Suprapubic skin (tissue), 4 donors: ENCODE data around the gene CNBP. TPM values are rescaled to one million over a fixed set of nuclear protein-coding genes. Genes with fewer than 3 reads are reported as not detected.

Experiments
- DNase-seq, 2 donors: peaks; one replicate each; pipeline ENCODE4 v3.0.0-alpha.2; 2019; ENCODE audit warnings: low spot score in 2 of 2
- H3K27ac ChIP-seq: fragments of 200-600 bp; sonication (generic); one replicate; pipeline ENCODE4 v1.5.1; 2019
- H3K27me3 ChIP-seq: fragments of 200-600 bp; sonication (generic); one replicate; pipeline ENCODE4 v1.5.1; 2019
- H3K36me3 ChIP-seq: fragments of 200-600 bp; sonication (generic); one replicate; pipeline ENCODE4 v1.5.1; 2019
- H3K4me1 ChIP-seq: fragments of 200-600 bp; sonication (generic); one replicate; pipeline ENCODE4 v1.5.1; 2019
- H3K4me3 ChIP-seq: fragments of 200-600 bp; sonication (generic); one replicate; pipeline ENCODE4 v1.5.1; 2019; ENCODE audit warnings: mild to moderate bottlenecking
- H3K9me3 ChIP-seq: fragments of 200-600 bp; sonication (generic); one replicate; pipeline ENCODE4 v1.5.1; 2019
- EP300 ChIP-seq: sonication (generic); formaldehyde crosslinking; IDR thresholded peaks from one replicate; pipeline ENCODE4 v1.6.1; 2017; ENCODE audit warnings: antibody characterized with exemption
- POLR2A ChIP-seq, 2 donors: fragments of 450-650 bp; IDR thresholded peaks; one replicate each; pipeline ENCODE4 v1.6.1; 2017; ENCODE audit warnings: antibody characterized with exemption in 2 of 2, mild to moderate bottlenecking in 2 of 2, moderate library complexity in 2 of 2
- POLR2AphosphoS5 ChIP-seq, 3 donors: sonication (generic); formaldehyde crosslinking; IDR thresholded peaks; one replicate each; pipeline ENCODE4 v1.6.1; 2017; ENCODE audit warnings: antibody characterized with exemption in 3 of 3
- WGBS: methylation state at CpG from one replicate; pipeline ENCODE4 v1.1.5; 2018; 5-methylcytosine and 5-hydroxymethylcytosine counted together
- total RNA-seq, 4 donors: library from RNA; depleted of rRNA; stranded (reverse); fragments of >200 nt; gene quantifications; one replicate each; pipeline ENCODE4 v1.1.0, GENCODE V29; 2016
- TF ChIP-seq, protein P1 (sequence below), 2 donors: fragments of 200-600 bp in 1 of 2; fragments of 450-650 bp in 1 of 2; sonication (generic) in 1 of 2; IDR thresholded peaks; one replicate each; pipeline ENCODE4 v1.5.1; 2016 to 2019; ENCODE audit warnings: antibody characterized with exemption in 2 of 2, mild to moderate bottlenecking in 1 of 2, moderate library complexity in 1 of 2

CNBP gene
- total RNA-seq, 4 donors from 2014 or later, result 361 to 504 (median 408) TPM

DNA sequence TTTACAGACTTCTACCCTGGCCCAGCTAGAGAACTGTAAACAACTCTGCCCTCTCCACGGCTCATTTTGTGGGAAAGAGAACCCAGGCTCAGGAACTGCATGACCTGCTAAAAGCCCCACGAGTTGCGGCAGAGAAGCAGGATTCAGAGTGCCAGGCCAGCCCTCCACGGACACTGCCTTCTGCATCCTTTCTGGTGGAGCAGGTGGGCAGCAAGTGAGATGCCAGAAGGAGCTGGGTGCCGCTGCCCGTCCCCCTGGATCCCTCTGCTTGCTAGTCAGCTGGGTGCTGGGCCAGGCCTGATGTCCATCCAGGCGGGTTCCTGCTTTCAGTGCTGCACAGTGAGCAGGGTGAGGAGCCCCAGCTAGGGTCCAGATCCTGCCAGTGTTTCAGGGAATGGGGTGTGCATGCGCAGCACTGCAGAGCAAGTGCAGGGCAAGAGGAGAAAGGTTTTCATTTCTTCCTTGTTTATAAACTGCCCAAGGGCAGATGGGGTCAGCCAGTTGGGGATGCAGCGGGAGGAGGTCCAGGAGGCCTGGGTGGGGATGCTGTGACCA, 56.9 kb downstream of the CNBP start:
- no peak overlapping the region for H3K4me3 ChIP-seq
- H3K36me3 ChIP-seq, result peaks cover 53% of the 10 kb centered on the region
- peaks cover 8% of the 10 kb centered on the region for H3K4me1 ChIP-seq
- TF ChIP-seq EP300 (no peak), POLR2AphosphoS5 (IDR thresholded peaks at IDR 0.05) (no peak), POLR2A (IDR thresholded peaks at IDR 0.05) (no peak)
- TF ChIP-seq, protein P1, sequence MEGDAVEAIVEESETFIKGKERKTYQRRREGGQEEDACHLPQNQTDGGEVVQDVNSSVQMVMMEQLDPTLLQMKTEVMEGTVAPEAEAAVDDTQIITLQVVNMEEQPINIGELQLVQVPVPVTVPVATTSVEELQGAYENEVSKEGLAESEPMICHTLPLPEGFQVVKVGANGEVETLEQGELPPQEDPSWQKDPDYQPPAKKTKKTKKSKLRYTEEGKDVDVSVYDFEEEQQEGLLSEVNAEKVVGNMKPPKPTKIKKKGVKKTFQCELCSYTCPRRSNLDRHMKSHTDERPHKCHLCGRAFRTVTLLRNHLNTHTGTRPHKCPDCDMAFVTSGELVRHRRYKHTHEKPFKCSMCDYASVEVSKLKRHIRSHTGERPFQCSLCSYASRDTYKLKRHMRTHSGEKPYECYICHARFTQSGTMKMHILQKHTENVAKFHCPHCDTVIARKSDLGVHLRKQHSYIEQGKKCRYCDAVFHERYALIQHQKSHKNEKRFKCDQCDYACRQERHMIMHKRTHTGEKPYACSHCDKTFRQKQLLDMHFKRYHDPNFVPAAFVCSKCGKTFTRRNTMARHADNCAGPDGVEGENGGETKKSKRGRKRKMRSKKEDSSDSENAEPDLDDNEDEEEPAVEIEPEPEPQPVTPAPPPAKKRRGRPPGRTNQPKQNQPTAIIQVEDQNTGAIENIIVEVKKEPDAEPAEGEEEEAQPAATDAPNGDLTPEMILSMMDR (IDR thresholded peaks at IDR 0.05), result no peak
- H3K27me3 ChIP-seq, result no peaks in the 10 kb centered on the region
- 89% methylated on average over 7 of the region's 9 CpGs for WGBS
- H3K27ac ChIP-seq, result no peak overlapping the region
- H3K9me3 ChIP-seq, result no peaks in the 10 kb centered on the region
- DNase-seq, result no peak

DNA sequence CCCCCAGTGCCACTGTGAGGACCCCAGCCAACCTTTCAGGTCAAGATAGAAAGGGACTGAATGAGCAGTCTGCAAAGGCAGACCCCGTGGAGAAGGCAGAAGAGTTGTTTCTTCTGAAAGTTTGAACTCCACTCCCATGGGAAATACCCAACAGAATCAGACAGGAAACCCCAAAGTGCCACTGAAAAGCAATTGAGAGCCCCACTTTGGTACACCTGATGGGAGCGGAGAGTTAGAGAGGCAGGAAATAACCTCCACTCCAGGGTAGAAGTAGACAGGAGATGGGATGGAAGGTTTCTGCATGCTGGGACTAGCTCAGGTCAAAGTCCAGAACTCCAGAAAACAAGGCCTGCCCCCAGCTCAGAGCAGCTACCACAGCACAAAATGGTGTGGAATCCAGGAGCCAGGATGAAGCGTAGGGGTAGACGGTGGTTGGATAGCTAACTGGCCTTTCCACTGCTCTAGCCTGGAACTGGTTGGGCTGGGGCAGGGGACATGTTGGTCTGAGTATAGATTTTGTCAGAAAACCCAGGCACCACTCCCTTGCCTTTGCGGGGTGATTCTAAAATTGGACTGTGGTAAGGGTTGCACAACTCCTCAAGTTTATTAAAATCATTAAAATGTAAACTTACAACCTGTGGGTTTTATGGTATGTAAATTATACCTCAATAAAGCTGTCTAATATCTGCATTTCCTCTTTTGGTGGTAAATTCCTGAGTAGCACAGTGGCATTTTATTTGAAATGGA, 60.2 kb downstream of the CNBP start:
- Histone ChIP-seq H3K4me3 (no peak overlapping the region), H3K27me3 (no peaks in the 10 kb centered on the region), H3K4me1 (peaks cover 27% of the 10 kb centered on the region), H3K9me3 (no peaks in the 10 kb centered on the region), H3K27ac (no peak overlapping the region), H3K36me3 (peaks cover 20% of the 10 kb centered on the region)
- TF ChIP-seq, protein P1 (IDR thresholded peaks at IDR 0.05), result no peak
- TF ChIP-seq POLR2A (IDR thresholded peaks at IDR 0.05), result no peak
- no peak for TF ChIP-seq POLR2AphosphoS5 (IDR thresholded peaks at IDR 0.05)
- no peak for TF ChIP-seq EP300
- 56% methylated on average over 5 of the region's 5 CpGs for WGBS
- no peak for DNase-seq

DNA sequence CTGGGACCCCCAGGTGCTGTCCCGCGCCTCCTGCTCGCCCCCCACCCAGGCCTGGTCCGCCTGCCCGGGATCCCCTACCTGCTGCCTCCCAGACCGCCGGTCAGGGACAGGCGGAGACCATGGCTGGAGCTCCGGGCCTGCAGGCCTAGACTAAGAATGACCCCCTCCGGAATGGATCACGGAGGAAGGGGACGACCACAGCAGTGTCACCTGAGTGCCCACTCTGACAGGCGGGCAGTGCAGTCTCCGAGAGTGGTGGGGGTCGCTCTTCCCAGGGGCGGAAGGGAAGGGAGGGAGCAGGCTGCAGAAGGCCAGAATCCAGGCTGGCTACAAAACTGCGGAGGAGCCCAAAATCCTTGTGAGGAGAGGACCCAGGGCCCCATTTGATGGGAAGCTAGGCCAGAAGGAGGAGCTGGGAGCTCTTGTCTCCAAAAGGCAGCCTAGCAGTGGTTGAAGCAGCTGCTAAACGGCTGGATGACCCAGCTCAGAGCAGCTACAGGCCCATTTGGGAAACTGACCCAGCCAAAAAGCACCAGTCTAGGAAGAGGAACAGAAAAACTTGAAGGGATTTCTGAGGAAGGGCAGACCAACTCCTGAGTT, 61.2 kb downstream of the CNBP start:
- WGBS, result 51% methylated on average over 18 of the region's 18 CpGs
- Histone ChIP-seq H3K4me1 (peaks cover 27% of the 10 kb centered on the region), H3K36me3 (peaks cover 10% of the 10 kb centered on the region), H3K9me3 (no peaks in the 10 kb centered on the region), H3K4me3 (peak overlapping the region; percentile 85), H3K27ac (peak overlapping the region; percentile 95), H3K27me3 (no peaks in the 10 kb centered on the region)
- no peak for DNase-seq
- TF ChIP-seq, protein P1 (IDR thresholded peaks at IDR 0.05), result no peak
- no peak for TF ChIP-seq POLR2A (IDR thresholded peaks at IDR 0.05)
- no peak for TF ChIP-seq POLR2AphosphoS5 (IDR thresholded peaks at IDR 0.05)
- TF ChIP-seq EP300, result no peak

DNA sequence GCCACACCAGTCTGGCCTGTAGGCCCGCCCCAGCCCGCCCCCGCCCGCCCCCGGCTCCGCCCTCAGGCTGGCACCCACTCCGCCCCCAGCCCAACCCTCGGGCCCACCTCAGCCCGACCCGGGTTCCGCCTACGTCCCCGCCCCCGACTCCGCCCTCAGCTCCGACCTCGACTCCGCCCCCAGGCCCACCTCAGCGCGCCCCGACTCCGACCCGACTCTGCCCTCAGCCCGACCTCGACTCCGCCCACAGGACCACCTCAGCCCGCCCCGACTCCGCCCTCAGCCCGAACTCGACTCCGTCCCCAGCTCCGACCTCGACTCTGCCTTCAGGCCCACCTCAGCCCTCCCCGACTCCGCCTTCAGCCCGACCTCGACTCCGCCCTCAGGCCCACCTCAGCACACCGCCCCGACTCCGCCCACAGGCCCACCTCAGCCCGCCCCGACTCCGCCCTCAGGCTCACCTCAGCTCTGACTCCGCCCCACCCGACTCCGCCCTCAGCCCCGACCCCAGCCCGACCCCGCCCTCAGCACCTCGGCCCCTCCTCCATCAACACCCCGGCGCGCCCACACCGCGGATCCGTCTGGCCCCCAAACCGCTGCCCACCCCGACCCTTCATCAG, 61.8 kb downstream of the CNBP start, which contains the start of gene RAB43:
Gene RAB43, minus strand, starts transcription at position 13 of the 620 bp plus-strand sequence. CDS start 315 bp downstream, outside the sequence.
- WGBS, result 5% methylated on average over 41 of the region's 60 CpGs
- peaks cover 6% of the 10 kb centered on the region for H3K36me3 ChIP-seq
- peak within 1 kb of the TSS; percentile 95 for H3K27ac ChIP-seq
- TF ChIP-seq EP300 (no peak), POLR2AphosphoS5 (IDR thresholded peaks at IDR 0.05) (no peak), POLR2A (IDR thresholded peaks at IDR 0.05) (no peak)
- TF ChIP-seq, protein P1 (IDR thresholded peaks at IDR 0.05), result no peak
- peaks cover 27% of the 10 kb centered on the region for H3K4me1 ChIP-seq
- H3K4me3 ChIP-seq, result peak within 1 kb of the TSS; percentile 85
- no peaks in the 10 kb centered on the region for H3K9me3 ChIP-seq
- DNase-seq, result peak; percentile 94
- H3K27me3 ChIP-seq, result no peaks in the 10 kb centered on the region
